ENCODE measurements around the gene DUSP5.

Gene DUSP5

DNA sequence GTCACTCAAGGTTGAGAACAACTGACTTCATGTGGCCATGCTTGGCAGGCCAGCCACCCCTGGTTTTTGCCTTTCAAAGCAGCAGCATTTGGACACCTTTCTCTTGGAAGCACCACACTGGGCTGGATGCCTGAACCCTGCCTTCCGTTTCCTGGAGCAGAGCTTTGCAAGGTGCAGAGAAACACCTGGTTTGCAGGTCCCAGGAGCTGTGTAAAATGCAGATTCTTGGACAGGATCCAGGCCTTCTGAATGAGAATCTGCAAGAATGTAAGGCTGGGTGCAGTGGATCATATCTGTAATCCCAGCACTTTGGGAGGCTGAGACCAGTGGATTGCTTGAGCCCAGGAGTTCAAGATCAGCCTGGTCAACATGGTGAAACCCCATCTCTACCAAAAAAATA is 18.0 kb upstream of the DUSP5 start:
- DNase-seq (ENCODE audit: low read depth in 2 of 3, low spot score in 2 of 3), result no peak

DNA sequence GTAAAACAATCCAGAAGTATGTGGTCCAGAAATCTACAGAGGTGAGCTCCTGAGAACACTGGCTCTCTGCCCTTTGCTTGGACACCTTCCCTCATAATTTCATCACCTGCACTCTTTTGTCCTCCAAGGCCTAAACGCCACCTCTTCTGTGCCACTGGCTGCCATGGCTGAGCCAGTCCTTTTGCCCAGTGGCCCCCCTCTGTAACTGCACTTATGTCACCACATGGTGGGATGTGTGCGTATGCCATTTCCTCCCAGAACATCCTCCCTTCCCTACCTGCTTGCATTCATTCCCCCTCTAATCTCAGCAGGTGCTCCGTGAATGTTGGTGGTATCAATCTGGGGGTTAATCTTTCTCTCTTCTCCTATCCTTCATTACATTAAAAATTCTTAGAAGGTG is 17.3 kb upstream of the DUSP5 start:
- no peak for DNase-seq (ENCODE audit: low read depth in 2 of 3, low spot score in 2 of 3)

DNA sequence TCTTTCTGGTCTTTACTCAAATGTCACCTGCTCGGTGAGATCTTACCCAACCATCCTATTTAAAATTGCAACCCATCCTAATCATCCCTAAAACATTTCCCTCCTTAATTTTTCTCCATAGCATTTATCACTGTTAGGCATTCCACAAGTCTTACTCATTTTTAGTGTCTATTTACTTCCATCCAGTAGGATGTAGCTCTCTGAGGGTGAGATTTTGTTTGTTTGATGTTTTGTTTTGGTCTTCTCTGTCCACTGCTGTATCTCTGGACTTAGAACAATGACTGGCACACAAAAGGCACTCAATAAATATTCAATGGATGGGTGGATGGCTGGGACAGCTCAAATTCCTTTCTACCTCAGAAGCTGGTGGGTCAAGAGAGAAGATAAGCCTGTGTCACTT is 15.8 kb upstream of the DUSP5 start:
- no peak for DNase-seq (ENCODE audit: low read depth in 2 of 3, low spot score in 2 of 3)

DNA sequence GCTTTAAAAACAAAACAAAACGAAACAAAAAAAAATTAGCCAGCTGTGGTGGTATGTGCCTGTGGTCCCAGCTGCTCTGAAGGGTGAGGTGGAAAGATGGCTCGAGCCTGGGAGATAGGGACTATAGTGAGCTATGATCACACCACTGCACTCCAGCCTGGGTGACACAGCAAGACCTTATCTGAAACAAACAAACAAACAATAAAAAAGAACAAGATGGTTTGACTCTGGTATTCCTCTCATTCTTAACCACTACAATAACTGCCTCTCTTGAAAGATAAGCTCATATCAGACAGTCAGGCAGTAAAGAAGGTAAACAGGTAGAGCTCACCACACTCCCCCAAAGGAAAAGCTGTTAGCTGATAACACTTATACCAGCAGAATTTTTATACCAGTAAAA is 14.1 kb upstream of the DUSP5 start:
- DNase-seq (ENCODE audit: low read depth in 2 of 3, low spot score in 2 of 3), result no peak

DNA sequence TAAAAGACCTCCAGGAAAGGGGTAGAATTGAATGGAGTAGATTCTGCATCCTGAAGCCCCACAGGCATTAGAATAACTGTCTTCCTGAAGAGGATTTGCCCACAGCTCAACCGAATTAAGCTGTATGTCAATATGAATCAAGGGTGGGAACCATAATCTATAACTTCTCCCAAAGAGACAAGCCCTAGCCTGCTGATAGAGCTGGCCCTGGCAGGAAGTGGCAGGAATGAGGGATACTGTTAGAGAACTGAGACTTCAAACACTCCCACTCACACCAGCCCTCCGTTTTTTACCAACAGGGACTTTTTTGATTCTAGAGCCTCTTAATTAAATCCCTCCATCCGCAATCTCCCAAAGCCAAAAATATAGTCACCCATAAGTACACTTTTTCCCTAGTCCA is 12.2 kb upstream of the DUSP5 start:
- DNase-seq (ENCODE audit: low read depth in 2 of 3, low spot score in 2 of 3), result no peak

DNA sequence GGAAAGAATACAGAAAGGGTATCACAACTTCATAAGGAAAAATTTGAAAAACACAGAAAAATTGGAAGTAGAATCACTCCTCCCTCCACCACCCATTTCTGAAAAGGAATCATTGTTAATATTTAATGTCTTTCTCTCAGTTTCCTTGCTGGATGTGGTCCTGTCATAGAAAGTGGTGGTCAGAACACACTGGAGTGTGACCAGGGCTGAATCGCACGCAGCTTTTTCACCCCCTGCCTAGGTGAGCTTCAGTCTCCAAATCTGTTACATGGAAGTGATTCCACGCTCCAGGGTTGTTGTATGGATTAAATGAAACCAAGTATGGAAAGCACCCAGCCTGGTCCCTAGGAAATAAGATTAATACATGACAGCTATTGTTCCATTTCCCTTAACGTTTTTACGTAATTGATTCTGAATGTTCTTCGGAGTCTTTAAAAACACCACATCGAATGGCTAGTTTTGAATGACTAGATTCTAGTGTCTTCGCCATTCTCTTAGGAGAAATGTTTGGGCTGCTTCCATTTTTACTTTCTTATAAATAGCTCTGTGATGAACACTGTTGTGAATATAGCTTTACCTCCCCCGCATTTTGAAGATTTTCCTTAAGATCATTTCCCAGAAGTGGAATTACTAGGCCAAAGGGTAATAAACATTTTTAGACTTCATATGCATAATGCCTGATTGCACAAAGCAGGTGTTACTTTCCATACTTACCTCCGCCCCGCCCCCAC is 10.9 kb upstream of the DUSP5 start:
- no peak for DNase-seq (ENCODE audit: low read depth in 2 of 3, low spot score in 2 of 3)

DNA sequence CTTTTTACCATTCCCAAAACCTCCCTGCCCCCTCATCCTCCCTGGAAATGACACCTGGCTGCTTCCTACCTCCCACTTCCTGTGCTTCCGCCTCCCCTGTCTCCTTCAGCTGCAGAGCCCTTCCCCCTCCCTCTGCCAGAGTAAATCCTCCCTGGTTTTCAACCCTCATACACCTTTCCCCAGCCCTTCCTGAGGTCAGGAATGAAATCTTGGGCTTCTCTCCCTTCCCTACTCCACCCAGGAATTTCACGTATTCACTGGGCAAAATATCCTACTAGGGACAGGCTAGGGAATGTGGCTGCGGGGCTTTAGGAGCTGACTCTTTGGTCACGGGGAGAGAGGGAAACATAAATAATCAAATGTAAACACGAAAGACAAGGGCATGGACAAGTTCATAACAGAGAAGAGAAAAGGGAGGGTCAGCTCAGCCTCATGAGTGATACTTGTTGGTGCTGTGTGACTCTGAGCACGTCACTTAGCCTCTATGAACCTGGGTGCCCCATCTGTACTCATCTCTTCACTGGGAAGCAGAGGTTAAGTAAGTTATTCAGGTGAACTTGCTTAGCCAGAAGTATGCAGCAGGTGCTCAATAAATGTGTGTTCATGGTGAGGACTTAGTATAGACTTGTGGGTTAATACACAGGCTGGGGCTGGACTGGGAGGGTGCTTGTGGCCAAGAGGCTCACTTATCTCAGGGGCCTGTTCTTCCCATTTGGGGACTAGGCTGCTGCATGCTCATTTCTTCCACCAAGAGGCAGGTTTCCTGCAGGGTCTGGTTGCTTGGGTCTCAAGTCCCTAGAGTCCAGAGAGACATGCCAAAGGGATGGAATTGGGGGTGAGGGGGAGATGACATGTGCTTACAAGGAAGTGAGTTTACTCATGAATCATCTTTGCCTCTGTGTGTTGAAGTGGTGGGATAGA is 10.0 kb upstream of the DUSP5 start:
- no peak for DNase-seq (ENCODE audit: low read depth in 2 of 3, low spot score in 2 of 3)

DNA sequence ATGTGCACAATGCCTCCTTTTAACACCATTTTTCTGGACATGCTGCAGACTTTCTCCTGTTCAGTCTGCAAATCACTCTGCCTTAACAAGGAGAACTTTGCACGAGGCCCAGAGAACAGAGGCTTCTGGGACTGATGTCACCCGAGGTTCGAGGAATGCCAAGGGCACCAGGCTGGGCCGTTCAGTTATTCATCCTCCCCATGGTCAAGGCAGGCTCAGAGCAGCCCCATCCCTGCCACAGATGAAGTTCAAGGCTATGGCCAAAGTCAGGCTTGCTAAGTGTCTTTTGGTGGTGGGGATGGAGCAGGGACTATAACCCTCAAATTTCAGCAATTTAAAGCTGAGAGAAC is 9.4 kb upstream of the DUSP5 start:
- DNase-seq (ENCODE audit: low read depth in 2 of 3, low spot score in 2 of 3), result no peak

DNA sequence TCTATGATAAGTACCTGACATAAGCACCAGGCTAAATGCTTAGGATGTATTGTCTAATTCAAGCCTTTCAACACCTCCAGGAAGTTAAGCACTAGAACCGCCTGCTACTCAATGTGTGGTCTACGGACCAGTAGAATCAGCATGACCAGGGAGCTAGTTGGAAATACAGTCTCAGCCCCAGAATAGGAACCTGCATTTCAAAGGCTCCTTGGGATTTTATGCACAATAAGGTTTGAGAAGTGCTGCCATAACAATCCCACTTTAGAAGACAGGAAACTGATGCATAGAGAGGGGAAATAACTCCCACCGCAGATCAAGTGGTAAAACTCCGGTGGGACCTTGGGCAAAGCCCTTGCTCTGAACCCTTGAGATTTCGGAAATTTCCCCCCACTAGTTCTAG is 8.8 kb upstream of the DUSP5 start:
- DNase-seq (ENCODE audit: low read depth in 2 of 3, low spot score in 2 of 3), result no peak

DNA sequence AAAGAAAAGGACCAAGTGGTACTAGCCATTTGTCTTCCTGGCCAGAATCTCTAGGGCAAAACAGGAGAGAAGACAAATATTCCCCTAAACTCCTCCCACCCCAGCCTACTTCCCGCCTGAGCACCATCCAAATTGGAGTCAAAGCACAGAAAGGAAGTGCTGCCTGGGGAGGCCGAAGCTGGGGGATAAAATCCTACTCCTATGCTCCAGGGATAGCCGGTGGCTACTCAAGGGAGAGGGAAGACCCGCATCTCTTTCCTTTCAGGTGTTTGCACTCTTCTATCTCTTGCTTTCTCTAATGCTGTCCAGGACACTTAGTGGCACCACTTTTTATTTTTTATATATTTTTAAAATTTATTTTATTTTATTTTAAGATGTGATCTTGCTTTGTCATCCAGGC is 7.1 kb upstream of the DUSP5 start:
- no peak for DNase-seq (ENCODE audit: low read depth in 2 of 3, low spot score in 2 of 3)

DNA sequence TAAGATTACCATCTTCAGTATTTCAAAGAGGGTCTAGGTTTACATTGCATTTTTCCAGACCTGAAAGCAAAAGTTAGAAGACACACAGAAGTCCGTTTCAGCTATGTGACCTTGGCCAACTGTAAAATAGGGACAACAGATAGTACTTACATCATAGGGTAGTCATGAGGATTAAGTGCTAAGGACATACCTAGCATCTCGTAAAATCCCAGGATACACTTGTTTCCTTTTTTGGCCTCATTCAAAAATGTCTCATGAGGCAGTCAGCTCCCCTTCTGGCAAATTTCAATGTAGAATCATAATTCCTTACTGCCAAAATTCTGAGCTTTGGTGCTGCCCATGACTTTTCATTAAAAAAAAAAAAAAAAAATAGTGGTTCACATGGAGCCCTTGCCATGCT is 6.4 kb upstream of the DUSP5 start:
- DNase-seq (ENCODE audit: low read depth in 2 of 3, low spot score in 2 of 3), result no peak

DNA sequence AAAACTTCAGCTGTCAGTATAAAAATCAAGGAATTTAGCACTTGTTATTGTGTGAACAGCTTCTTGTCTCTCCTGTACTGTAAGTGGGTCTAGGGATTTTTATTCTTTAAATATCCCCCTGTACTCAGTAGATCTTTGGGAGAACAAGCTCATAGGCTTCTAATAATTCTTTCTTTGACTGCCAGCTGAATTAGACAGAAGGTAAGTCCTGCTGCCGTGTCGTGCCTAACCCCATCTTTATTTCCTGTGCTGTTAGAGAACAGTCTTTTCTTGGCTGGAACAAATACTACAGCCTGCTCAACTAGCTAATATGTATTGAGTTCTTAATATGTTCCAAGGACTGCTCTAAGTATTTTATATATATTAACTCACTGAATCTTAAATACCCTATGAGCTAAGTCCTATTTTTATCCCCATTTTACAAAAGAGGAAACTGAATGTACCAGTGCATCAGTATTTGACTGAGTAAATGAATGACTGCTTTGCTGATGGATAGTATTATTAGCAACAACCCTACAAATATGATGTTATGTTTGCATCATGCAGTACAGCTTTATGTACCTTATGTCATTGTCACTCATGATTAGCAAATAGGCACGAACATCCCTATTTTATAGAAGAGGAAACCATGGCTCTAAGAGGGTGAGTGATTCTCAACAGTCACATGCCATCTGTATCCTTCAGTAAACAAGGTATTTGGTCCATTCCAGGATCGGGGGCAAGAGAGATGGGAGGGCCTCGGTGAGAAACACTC is 5.5 kb upstream of the DUSP5 start:
- DNase-seq (ENCODE audit: low read depth in 2 of 3, low spot score in 2 of 3), result no peak

DNA sequence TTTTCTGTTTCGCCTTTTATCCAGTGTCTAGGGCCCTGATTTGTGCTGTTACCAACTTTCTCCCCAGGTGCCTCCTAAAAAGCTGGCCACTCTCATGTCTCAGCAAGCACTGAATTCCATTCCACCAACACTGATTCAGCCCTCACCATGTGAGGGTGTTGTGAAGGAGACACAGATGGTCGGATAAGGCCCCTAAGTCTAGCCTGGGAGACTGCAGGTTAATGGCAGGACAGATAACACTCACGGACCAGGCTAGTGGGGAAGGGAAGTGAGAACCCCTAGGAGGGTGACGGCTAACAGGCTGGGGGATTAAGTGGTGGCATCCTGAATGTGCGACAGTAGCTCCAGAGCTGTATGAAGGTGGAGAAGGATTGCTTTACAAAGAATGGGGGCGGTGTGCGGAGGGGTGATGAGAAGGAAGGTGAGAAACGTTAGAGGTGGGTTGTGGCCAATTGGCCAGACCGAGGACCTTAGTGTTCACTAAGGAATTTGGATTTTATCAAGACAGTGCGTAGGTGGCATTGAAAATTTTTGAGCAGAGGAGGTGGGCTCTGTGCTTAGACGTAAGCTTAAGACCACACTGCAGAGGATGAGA is 3.8 kb upstream of the DUSP5 start:
- no peak for DNase-seq (ENCODE audit: low read depth in 2 of 3, low spot score in 2 of 3)

DNA sequence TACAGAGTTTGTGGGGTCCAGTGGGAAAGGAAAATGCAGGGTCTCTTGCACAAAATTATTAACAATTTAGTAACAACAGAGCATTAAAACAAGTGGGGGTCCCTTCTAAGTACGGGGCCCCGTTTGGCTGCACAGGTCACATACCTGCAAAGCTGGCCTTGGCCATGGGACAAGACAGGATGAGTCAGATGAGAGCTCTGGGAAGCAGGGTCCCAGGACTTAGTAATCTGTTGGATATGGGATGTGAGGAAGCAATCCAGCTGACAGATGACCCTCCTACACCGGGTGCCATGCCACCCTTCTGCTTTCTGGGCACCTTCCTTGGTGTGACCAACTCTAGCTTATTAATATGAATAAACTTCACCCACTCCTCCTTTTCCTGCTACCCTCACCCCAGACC is 3.2 kb upstream of the DUSP5 start:
- DNase-seq (ENCODE audit: low read depth in 2 of 3, low spot score in 2 of 3), result no peak

DNA sequence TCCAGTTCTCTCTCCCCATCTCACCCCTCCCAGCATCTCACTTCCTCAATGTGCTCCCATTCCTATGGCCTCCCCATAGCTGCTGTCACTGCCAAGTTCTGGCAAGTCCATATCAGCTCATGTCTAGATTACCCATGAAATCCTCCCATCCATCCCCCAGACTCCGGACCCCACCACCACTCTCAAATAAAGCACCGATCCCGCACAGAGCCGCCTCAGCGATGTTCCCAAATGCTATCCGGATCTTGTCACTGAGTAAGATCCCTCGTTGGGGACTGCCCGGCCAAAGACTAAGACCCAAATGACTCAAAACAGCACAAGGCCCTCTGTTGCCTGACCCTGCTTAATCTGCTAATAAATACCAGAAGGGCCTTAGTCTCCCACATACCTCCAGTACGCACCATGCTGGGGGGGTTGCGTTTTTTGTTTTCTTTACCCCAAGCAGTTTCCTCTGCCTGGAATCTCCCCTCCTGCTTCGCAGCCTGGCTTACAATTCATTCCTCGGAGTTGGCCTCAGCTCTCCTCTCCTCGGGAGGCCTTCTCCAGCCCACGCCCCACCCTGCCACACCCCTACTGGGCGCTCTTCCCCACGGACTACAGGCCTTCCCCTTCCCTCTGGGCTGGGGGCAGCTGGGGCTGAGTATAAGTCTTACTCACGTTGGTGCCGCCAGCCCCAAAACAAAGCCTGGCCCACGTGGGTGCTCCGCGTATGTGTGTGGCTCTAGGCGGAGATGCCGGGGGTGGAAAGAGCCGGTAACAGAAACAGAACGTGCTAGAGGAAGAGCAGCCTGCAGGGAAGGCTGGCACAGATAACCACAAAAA is 1.8 kb upstream of the DUSP5 start:
- peak in 1 of 3 experiments; percentile 18 for DNase-seq (ENCODE audit: low read depth in 2 of 3, low spot score in 2 of 3)

DNA sequence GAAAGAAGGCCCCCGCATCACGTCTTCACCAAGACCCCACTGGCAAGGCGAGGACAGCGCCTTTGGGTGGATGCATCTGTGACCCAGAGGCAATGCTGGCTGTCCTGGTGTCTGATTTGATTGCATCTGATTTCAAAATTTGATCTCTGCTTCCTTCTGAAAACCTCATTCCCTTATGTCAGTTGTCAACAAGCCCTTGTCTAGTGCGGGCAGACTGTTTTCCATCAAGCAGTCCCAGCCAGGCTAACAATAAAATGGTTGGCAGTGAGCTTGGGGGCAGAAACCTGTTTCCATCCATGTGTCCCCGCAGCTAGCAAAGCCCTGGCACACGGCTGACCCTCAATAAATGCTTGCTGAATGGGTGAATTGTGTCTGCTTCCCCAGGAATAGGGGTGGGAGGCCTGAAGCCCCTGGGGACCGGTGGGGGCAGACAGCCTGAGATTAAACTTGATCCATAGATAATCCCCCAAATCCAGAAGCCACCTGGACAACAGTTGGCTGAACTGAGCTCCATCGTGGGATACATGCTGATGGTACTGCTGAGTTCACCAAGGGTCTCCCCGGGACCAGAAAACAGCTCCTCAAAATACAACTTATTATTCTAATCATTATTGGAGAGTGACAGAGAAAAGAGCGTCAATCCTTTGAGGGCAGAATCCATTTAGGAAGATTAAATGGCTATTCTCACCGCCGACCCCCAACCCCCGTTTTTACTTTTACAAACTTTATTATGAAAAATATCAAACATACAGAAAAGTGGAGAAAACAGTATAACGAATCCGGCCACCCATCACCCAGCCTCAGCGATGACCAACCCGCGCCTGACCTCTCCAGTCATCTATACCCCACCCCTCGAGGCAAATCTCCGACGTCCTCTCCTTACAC is 912 bp upstream of the DUSP5 start:
- DNase-seq (ENCODE audit: low read depth in 2 of 3, low spot score in 2 of 3), result no peak

DNA sequence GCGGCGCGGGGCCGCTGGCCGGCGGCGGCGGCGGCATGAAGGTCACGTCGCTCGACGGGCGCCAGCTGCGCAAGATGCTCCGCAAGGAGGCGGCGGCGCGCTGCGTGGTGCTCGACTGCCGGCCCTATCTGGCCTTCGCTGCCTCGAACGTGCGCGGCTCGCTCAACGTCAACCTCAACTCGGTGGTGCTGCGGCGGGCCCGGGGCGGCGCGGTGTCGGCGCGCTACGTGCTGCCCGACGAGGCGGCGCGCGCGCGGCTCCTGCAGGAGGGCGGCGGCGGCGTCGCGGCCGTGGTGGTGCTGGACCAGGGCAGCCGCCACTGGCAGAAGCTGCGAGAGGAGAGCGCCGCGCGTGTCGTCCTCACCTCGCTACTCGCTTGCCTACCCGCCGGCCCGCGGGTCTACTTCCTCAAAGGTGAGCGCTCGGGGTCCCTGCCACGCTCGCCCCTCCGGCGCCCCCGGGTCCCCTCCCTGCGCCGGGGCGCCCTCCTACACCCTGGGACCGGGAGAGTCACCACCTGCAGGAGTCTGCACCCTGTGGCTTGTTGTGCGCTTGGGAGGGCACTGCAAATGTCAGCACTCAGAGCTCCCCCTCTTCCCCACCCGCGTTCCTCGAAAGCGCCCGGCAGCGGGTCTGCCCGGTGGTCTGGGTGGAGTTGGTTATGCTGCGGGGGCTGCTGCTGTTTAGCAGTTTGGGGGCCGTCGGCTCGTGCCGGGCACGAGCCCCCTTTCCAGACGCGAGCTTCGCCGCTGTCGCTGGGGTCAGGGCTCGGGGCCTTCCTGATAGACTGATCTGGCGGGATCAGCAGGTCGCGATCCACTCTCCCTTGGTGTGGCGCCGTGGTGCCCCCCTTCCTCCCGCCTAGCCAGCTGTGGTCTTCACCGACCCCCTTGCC is 627 bp downstream of the DUSP5 start:
- peak in 1 of 3 experiments; percentile 31 for DNase-seq (ENCODE audit: low read depth in 2 of 3, low spot score in 2 of 3)

DNA sequence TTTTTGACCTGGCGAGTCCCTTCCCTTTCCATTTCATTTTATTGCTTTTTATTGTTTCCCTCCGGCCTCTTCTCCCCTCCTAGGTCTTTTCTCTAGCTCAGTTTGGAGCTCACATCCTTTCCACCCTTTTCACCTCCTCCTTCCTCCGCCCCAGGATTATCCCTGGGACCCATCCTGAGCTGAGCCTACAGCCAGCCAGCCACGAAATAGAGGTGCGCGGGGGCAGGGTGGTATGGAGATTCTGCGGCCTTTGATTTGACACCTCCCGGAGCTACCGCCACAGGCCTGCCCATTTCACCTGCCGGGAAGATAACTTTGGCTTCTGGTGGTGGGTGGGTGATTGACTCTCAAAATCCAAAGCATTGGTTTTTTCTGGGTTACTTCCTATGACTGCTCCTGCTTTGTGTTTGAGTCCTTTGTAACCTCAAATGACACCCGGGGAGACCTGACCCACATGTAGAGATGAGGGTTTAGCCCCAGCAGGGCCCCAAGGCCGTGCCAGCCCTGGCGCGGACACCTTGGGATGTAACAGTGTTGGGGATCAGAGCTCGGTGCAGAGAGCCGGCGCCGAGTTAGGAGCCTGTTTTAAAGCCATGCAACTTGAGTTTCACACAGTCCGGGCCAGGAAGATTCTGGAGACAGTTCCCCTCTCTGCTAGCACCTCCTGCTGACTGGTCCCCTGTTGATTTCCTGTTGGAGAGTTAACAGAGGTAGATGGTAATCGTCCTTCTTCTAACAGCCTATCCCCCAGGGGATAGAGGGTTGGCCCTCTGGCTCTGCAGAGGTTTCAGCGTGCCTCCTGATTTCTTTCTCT is 1.5 kb downstream of the DUSP5 start:
- no peak for DNase-seq (ENCODE audit: low read depth in 2 of 3, low spot score in 2 of 3)

Data from activated CD8-positive, alpha-beta memory T cell treated with anti-CD3 and anti-CD28 coated beads for 48 hours (primary cell).